Epithelial cell of esophagus (primary cell): ENCODE data around the gene ARHGEF37.
"Not testable (repeated sequence)": the region's sequence is repeated elsewhere in the genome, so short reads cannot be mapped to it uniquely, and the experiment has no call there.

Source experiments
- DNase-seq: peaks from one replicate; pipeline ENCODE4 v3.0.0; 2010; ENCODE audit warnings: low read depth
- H3K4me3 ChIP-seq: 2 replicates; pipeline ENCODE4 v1.5.1; 2011; ENCODE audit warnings: mild to moderate bottlenecking, low read length, control low read depth
- CTCF ChIP-seq: IDR thresholded peaks from 2 replicates; pipeline ENCODE4 v1.5.1; 2011; ENCODE audit warnings: low read depth, mild to moderate bottlenecking, low read length, control low read depth, inconsistent platforms; ENCODE audit not compliant: insufficient read depth; ENCODE audit errors: missing control alignments

The ARHGEF37 gene

GRCh38 chr5:149644629-149645028 lies 63.3 kb downstream of the ARHGEF37 start:
- no peak for TF ChIP-seq CTCF
- H3K4me3 ChIP-seq: no peak overlapping the region
- DNase-seq: no peak

GRCh38 chr5:149645236-149645635 lies 63.9 kb downstream of the ARHGEF37 start:
- no peak overlapping the region for H3K4me3 ChIP-seq
- no peak for DNase-seq
- no peak for TF ChIP-seq CTCF

- no peak for TF ChIP-seq CTCF
- no peak overlapping the region for H3K4me3 ChIP-seq
- DNase-seq: no peak
These were observed 64.4 kb downstream of the ARHGEF37 start for GRCh38 chr5:149645725-149646124.

- H3K4me3 ChIP-seq: no peak overlapping the region
- TF ChIP-seq CTCF: no peak
- peak; percentile 84 for DNase-seq
These were observed 65.3 kb downstream of the ARHGEF37 start for GRCh38 chr5:149646564-149646963.

- no peak overlapping the region for H3K4me3 ChIP-seq
- DNase-seq: no peak
- TF ChIP-seq CTCF: no peak
These were observed 66.0 kb downstream of the ARHGEF37 start for GRCh38 chr5:149647334-149647733.

GRCh38 chr5:149648464-149649393 lies 67.4 kb downstream of the ARHGEF37 start:
- not testable (repeated sequence) for DNase-seq, H3K4me3 ChIP-seq

GRCh38 chr5:149649730-149650129 lies 68.4 kb downstream of the ARHGEF37 start:
- not testable (repeated sequence) for H3K4me3 ChIP-seq, DNase-seq

GRCh38 chr5:149651686-149652085 lies 70.4 kb downstream of the ARHGEF37 start:
- no peak overlapping the region for H3K4me3 ChIP-seq
- no peak for DNase-seq
- TF ChIP-seq CTCF: no peak
